ENCODE measurements around the gene SMG7. TPM values are rescaled to one million over a fixed set of nuclear protein-coding genes. Genes with fewer than 3 reads are reported as not detected.
A peak's percentile ranks its signal among the peaks of the same experiment; 100 is the strongest.

SMG7 gene
- total and polyA plus RNA-seq, 2 of the 4 experiments (the other 2 are of a cell fraction) = 18.1 to 22.6 TPM

DNA sequence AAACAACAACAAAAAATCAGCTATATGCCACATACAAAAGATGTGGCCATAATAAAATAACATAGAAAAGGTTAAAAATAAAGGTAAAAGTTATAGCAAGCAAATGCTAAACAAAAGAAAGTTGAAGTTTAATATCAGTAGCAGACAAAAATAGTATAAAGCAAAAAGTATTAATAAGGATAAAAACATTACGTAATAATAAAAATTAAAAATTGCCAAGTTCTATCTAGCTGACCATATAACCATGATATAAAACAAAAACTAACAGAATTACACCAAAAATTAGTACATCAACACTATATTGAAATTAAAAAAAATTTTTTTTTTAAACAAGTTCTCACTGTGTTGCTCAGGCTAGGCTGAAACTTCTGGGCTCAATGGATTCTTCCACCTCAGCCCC is 15.5 kb upstream of the SMG7 start:
- no peak overlapping the region for H3K27ac ChIP-seq (ENCODE audit: insufficient read depth, low read length)
- no peaks in the 10 kb centered on the region for H4K20me1 ChIP-seq (ENCODE audit: insufficient read depth, low read length)
- ATAC-seq (ENCODE audit: low read depth) (no peak), DNase-seq (no peak)
- H3K56ac ChIP-seq (ENCODE audit: extremely low read depth, insufficient read depth, low read length) = no peak overlapping the region
- no peak overlapping the region for H2AK9ac ChIP-seq (replicated peaks; ENCODE audit: low read depth, low read length, poor library complexity)
- in situ Hi-C loops (cut with MboI; ENCODE audit: low sequenced_read_pairs) = no loop called here
- no peaks in the 10 kb centered on the region for H3K79me1 ChIP-seq (ENCODE audit: low read depth in 1 of 2, low read length in 2 of 2)
- H4K5ac ChIP-seq (ENCODE audit: low read depth, low read length) = no peak overlapping the region
- no TSS peak for BruUV-seq (replicated peaks)
- no peak overlapping the region for H2BK15ac ChIP-seq (ENCODE audit: low read depth, low read length)
- no peak overlapping the region for H2AK5ac ChIP-seq (ENCODE audit: low read depth, low read length)
- no peaks in the 10 kb centered on the region for H3K36me3 ChIP-seq (ENCODE audit: control insufficient read depth, insufficient read depth, low read length)
- no peaks in the 10 kb centered on the region for H3K4me1 ChIP-seq (ENCODE audit: control insufficient read depth, insufficient read depth, low read length)
- no peaks in the 10 kb centered on the region for H3K9me1 ChIP-seq (ENCODE audit: insufficient read depth, low read length)
- H2BK5ac ChIP-seq (ENCODE audit: low read depth, low read length, poor library complexity, severe bottlenecking) = no peak overlapping the region
- no peak overlapping the region for H2BK20ac ChIP-seq (ENCODE audit: low read depth, low read length)
- H3K4ac ChIP-seq (ENCODE audit: low read depth, low read length) = no peak overlapping the region
- H2BK120ac ChIP-seq (ENCODE audit: low read depth, low read length) = no peak overlapping the region
- dilution Hi-C loops (cut with HindIII; ENCODE audit: low sequenced_read_pairs, unreplicated experiment) = no loop called here
- intact Hi-C loops (cut with micrococcal nuclease) = no loop called here
- POLR2A ChIA-PET (ENCODE audit: unreplicated experiment) = no interaction called here
- no CpG with 5 or more reads among the region's 1 CpG for WGBS, 2 experiments (ENCODE audit: extremely low coverage in 2 of 2, insufficient read length in 1 of 2)
- H3K9me3 ChIP-seq (ENCODE audit: control insufficient read depth, insufficient read depth, low read length) = no peaks in the 10 kb centered on the region
- TF ChIP-seq CEBPB (IDR thresholded peaks at IDR 0.05; ENCODE audit: low read depth, low read length) = 0 out of 2 replicates have a peak, but pooled peaks have one; percentile 1
- no peak for TF ChIP-seq MAFK (IDR thresholded peaks at IDR 0.05; ENCODE audit: low read depth, low read length)
- H4K8ac ChIP-seq (ENCODE audit: low read depth in 2 of 2, low read length in 2 of 2) = no peak overlapping the region
- H4K91ac ChIP-seq (ENCODE audit: insufficient read depth, low read depth, low read length) = no peak overlapping the region
- H3K4me2 ChIP-seq (ENCODE audit: low read depth, low read length) = no peak overlapping the region
- no peak overlapping the region for H3K9ac ChIP-seq (ENCODE audit: low read depth, low read length)
- H2AFZ ChIP-seq (replicated peaks; ENCODE audit: low read length, poor library complexity) = no peak overlapping the region
- peaks cover 11% of the 10 kb centered on the region for H3K27me3 ChIP-seq (ENCODE audit: control insufficient read depth, insufficient read depth, low read length)
- no peak overlapping the region for H3K14ac ChIP-seq (replicated peaks; ENCODE audit: low read depth, low read length)
- no peak overlapping the region for H3K23ac ChIP-seq (ENCODE audit: low read depth, low read length)
- CTCF ChIA-PET = no interaction called here
- no peak overlapping the region for H3K4me3 ChIP-seq (ENCODE audit: insufficient read depth, low read depth, low read length)
- H3K18ac ChIP-seq (ENCODE audit: low read depth, low read length) = no peak overlapping the region

Data from IMR-90 (cell line).